Measurements from ENCODE around the gene ZNF655. TPM values are rescaled to one million over a fixed set of nuclear protein-coding genes. Genes with fewer than 3 reads are reported as not detected.

ZNF655 gene
- total and polyA plus RNA-seq, 8 donors, result 33.0 to 162 (median 74.1) TPM

DNA sequence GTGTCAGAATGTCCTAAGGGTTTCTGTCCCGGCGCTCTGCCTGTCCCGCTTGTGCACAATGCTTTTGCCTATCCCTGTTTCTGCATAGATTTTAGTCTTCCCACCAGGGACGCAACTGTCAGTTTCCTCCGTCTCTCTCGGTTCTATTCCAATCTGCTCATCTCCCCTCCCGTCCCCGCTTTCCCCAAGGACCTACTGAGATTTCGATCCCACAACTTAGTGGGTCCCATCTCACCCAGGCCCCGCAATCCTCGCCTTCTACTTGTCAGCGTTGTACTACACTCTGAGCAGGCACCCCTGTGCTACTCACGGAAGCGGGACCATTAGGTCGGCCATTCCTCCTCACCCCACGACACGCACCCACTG lies 519 bp upstream of the ZNF655 start:
- peaks cover 18 to 59% (median 46%) of the 10 kb centered on the region in 4 donors for H3K4me1 ChIP-seq
- no peaks in the 10 kb centered on the region for H3K27me3 ChIP-seq
- intact Hi-C loops (cut with DNase I; ENCODE audit: low total_unique reads), result loop anchor here (10.0 kb wide), 1 partner anchor 53 kb away; the partner anchor contains the start of genes ZKSCAN5 and ZNF394
- H3K9me3 ChIP-seq, result no peaks in the 10 kb centered on the region
- TF ChIP-seq POLR2AphosphoS5 (IDR thresholded peaks at IDR 0.05), result no peak
- TF ChIP-seq, protein P1, sequence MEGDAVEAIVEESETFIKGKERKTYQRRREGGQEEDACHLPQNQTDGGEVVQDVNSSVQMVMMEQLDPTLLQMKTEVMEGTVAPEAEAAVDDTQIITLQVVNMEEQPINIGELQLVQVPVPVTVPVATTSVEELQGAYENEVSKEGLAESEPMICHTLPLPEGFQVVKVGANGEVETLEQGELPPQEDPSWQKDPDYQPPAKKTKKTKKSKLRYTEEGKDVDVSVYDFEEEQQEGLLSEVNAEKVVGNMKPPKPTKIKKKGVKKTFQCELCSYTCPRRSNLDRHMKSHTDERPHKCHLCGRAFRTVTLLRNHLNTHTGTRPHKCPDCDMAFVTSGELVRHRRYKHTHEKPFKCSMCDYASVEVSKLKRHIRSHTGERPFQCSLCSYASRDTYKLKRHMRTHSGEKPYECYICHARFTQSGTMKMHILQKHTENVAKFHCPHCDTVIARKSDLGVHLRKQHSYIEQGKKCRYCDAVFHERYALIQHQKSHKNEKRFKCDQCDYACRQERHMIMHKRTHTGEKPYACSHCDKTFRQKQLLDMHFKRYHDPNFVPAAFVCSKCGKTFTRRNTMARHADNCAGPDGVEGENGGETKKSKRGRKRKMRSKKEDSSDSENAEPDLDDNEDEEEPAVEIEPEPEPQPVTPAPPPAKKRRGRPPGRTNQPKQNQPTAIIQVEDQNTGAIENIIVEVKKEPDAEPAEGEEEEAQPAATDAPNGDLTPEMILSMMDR (IDR thresholded peaks at IDR 0.05), result no peak
- TF ChIP-seq POLR2A (IDR thresholded peaks at IDR 0.05), result no peak
- TF ChIP-seq EP300 (IDR thresholded peaks at IDR 0.05), result no peak
- peaks cover 26 to 58% (median 49%) of the 10 kb centered on the region in 4 donors for H3K36me3 ChIP-seq
- DNase-seq, result no peak
- H3K27ac ChIP-seq, result peak overlapping the region; percentile 91 to 99 (median 98)
- H3K4me3 ChIP-seq, result peak overlapping the region; percentile 74 to 93 (median 85)
- 0 to 3% (median 3%) methylated on average over 16 to 17 of the region's 17 CpGs for WGBS, 5 donors

DNA sequence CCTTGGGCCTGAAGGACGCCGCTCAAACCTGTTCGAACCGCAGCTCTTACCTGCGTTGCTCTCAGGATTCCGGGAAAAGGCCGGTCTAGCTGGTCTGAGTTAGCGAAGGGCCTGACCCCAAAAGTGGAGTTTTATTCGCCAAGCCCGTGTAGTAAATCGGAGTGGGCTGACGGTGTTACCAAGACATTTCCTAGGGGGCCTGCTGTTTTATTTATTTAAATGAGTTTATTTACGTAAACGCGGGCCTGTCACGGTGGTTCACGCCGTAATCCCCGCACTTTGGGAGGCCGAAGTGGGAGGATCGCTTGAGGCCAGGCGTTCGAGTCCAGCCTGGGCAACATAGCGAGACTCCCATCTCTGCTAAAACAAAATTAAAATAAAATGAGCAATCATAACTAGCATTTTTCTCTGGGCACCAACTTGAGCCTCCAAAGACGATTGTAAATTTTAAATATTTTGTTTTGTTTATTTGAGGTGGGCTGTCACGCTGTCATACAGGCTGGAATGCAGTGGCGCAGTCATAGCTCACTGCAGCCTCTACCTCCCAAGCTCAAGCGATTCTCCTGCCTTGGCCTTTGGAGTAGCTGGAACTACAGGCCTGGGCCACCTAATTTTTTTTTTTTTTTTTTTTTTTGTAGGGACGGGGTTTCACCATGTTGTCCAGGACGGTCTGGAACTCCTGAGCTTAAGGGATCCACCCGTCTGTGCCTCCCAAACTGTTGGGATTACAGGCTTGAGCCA lies 903 bp downstream of the ZNF655 start:
- intact Hi-C loops (cut with DNase I; ENCODE audit: low total_unique reads), result loop anchor here (10.0 kb wide), 1 partner anchor 55 kb away; the partner anchor contains the start of genes ZKSCAN5 and ZNF394
- TF ChIP-seq, protein P1 (IDR thresholded peaks at IDR 0.05), result no peak
- TF ChIP-seq POLR2AphosphoS5 (IDR thresholded peaks at IDR 0.05), result no peak
- peak overlapping the region; percentile 91 to 99 (median 98) for H3K27ac ChIP-seq
- 18 to 24% (median 19%) methylated on average over 27 to 31 of the region's 31 CpGs for WGBS, 5 donors
- H3K27me3 ChIP-seq, result no peaks in the 10 kb centered on the region
- peaks cover 40 to 66% (median 60%) of the 10 kb centered on the region in 4 donors for H3K36me3 ChIP-seq
- H3K4me1 ChIP-seq, result peaks cover 18 to 64% (median 52%) of the 10 kb centered on the region in 4 donors
- H3K9me3 ChIP-seq, result no peaks in the 10 kb centered on the region
- peak in 1 of 2 donors; percentile 18 for DNase-seq
- H3K4me3 ChIP-seq, result peak overlapping the region; percentile 74 to 93 (median 85)

DNA sequence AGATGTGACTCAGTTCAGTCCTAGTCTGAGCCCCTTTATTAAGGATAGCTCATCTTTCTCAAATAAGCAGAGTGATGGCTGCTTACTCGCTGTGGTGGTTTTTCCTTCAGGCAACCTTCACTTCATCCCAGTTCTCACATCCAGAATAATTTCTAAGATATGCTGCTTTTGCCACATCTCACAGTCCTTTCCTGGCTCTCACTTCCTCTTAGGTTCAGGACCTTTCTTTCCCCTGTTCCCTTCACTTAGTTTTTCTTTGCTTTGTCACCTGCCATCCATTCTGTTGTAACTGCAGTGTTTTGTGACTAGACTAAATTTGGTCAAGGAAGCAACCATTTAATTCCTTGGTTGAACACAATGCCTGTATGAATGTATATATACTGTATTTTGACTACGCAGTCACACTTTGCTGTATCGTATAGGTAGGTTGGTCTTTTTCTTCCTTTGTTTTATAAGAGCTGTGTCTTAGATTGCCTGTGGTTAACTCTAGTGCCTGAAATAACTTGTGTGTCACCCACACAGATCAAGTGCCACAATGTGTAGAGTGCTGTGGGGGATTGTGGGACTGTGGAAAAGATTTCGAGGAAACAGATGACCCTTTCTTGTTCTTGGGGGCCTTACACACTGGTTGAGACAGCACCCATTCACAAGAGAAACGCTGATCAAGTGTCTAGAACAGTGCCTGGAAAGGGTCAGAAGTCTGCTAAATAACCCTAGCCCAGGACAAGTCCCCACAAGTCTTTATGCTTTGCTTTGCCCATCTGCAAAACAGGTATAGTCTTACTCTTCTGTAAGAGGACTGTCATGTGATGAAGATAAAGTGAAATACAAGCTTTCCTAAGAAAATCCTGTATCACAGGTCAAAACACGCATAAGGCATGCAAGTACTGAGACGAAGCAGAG lies 2.6 kb downstream of the ZNF655 start:
- Histone ChIP-seq H3K36me3 (peaks cover 47 to 66% (median 63%) of the 10 kb centered on the region in 4 donors), H3K27me3 (no peaks in the 10 kb centered on the region), H3K9me3 (no peaks in the 10 kb centered on the region), H3K4me3 (peak overlapping the region in 1 of 4 donors; percentile 86), H3K4me1 (peaks cover 18 to 63% (median 51%) of the 10 kb centered on the region in 4 donors), H3K27ac (peak overlapping the region in 2 of 5 donors; percentile 97 to 99)
- intact Hi-C loops (cut with DNase I; ENCODE audit: low total_unique reads), result no loop called here
- TF ChIP-seq POLR2A (IDR thresholded peaks at IDR 0.05) (no peak), EP300 (IDR thresholded peaks at IDR 0.05) (no peak), POLR2AphosphoS5 (IDR thresholded peaks at IDR 0.05) (no peak)
- TF ChIP-seq, protein P1 (IDR thresholded peaks at IDR 0.05), result no peak
- WGBS, 5 donors, result 87 to 96% (median 92%) methylated on average over 7 of the region's 7 CpGs
- no peak for DNase-seq

DNA sequence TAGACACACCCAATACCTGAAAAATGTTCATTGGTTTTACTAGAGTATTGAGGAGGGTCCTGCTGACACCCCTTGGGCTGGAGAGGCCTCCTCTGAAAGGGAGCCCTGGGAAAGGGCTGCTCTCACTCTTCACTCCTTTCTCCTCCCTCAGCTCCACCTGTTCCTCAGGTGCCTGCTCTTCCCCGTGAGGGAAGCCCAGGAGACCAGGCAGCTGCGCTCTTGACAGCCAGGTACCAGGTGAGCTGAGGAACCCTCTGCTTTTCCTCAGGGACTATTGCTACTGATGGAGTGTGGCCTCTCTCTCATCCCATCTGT lies 3.3 kb downstream of the ZNF655 start:
- 90 to 100% (median 93%) methylated on average over 2 of the region's 2 CpGs for WGBS, 5 donors
- Histone ChIP-seq H3K9me3 (no peaks in the 10 kb centered on the region), H3K36me3 (peaks cover 47 to 72% (median 65%) of the 10 kb centered on the region in 4 donors)

More for the DNA sequence above, 3.3 kb downstream of the ZNF655 start:
- DNase-seq, result no peak
- Histone ChIP-seq H3K27ac (peak overlapping the region in 1 of 5 donors; percentile 99), H3K27me3 (no peaks in the 10 kb centered on the region), H3K4me3 (no peak overlapping the region), H3K4me1 (peaks cover 18 to 61% (median 47%) of the 10 kb centered on the region in 4 donors)
- TF ChIP-seq, protein P1 (IDR thresholded peaks at IDR 0.05), result no peak
- intact Hi-C loops (cut with DNase I; ENCODE audit: low total_unique reads), result no loop called here
